Vagina (tissue), 2 donors: ENCODE results near the gene PRRT2.

Experiments used
- POLR2AphosphoS5 ChIP-seq, 2 donors: sonication (generic); formaldehyde crosslinking; IDR thresholded peaks; one replicate each; pipeline ENCODE4 v1.9.0; 2017; ENCODE audit warnings: antibody characterized with exemption in 2 of 2, mild to moderate bottlenecking in 2 of 2, low read depth in 1 of 2; ENCODE audit not compliant: insufficient read depth in 1 of 2
- TF ChIP-seq, protein P1 (sequence below), 3 experiments: fragments of 450-650 bp in 2 of 3; fragments of 200-600 bp in 1 of 3; sonication (generic) in 1 of 3; IDR thresholded peaks; one replicate each; pipeline ENCODE4 v1.5.1; 2017 to 2019; ENCODE audit warnings: antibody characterized with exemption in 3 of 3, mild to moderate bottlenecking in 2 of 3, moderate library complexity in 2 of 3

DNA sequence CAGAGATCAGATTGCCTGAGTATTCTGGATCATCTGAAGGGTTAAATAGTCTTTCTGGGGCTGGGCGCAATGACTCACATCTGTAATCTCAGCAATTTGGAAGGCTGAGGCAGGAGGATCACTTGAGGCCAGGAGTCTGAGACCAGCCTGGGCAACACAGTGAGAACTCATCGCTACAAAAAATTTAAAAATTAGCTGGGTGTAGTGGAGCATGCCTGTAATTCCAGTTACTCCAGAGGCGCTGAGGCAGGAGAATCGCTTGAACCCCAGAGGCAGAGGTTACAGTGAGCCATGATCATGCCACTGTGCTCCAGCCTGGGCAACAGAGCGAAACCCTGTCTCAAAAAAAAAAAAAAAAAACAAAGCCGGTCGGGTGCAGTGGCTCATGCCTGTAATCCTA is 23.9 kb downstream of the PRRT2 start:
- TF ChIP-seq, protein P1, sequence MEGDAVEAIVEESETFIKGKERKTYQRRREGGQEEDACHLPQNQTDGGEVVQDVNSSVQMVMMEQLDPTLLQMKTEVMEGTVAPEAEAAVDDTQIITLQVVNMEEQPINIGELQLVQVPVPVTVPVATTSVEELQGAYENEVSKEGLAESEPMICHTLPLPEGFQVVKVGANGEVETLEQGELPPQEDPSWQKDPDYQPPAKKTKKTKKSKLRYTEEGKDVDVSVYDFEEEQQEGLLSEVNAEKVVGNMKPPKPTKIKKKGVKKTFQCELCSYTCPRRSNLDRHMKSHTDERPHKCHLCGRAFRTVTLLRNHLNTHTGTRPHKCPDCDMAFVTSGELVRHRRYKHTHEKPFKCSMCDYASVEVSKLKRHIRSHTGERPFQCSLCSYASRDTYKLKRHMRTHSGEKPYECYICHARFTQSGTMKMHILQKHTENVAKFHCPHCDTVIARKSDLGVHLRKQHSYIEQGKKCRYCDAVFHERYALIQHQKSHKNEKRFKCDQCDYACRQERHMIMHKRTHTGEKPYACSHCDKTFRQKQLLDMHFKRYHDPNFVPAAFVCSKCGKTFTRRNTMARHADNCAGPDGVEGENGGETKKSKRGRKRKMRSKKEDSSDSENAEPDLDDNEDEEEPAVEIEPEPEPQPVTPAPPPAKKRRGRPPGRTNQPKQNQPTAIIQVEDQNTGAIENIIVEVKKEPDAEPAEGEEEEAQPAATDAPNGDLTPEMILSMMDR (IDR thresholded peaks at IDR 0.05): no peak
- TF ChIP-seq POLR2AphosphoS5 (IDR thresholded peaks at IDR 0.05; ENCODE audit: insufficient read depth in 1 of 2, low read depth in 1 of 2): no peak
